Body of pancreas (tissue), 4 donors: ENCODE data around the gene CAPN5.

ENCODE experiments used
- POLR2A ChIP-seq, 3 donors: fragments of 450-650 bp; IDR thresholded peaks; one replicate each; pipeline ENCODE4 v1.6.1; 2016; ENCODE audit warnings: antibody characterized with exemption in 3 of 3, mild to moderate bottlenecking in 2 of 3
- TF ChIP-seq, protein P1 (sequence below), 7 experiments: fragments of 450-650 bp in 4 of 7; fragments of 200-600 bp in 3 of 7; sonication (generic) in 3 of 7; IDR thresholded peaks; one replicate each; pipeline ENCODE4 v1.5.1; 2016 to 2019; ENCODE audit warnings: antibody characterized with exemption in 7 of 7

DNA sequence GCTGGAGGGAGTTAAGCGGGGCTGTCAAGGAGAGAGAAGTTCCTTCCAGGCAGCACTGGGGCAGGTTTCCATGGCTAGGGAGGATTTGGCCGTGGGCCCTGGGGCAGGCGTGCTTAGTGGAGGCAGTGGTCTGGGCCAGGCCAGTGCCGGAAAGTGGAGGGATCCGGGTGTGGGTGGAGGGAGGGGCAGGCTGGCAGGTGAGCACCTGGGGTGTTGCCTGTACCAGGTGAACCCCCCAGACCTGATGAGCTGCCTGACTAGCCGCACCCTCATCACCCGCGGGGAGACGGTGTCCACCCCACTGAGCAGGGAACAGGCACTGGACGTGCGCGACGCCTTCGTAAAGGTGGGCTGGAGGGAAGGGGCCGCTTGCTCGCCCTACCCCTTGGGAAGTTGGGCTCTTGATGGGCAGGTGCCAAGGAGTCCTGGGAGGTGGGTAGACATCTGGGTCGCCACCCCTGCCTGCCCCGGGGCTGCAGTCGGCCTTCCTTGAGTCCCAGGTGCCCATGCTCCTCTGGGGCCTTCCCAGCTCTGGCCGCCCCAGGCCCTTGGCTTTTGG, 93.2 kb downstream of the CAPN5 start:
- TF ChIP-seq, protein P1, sequence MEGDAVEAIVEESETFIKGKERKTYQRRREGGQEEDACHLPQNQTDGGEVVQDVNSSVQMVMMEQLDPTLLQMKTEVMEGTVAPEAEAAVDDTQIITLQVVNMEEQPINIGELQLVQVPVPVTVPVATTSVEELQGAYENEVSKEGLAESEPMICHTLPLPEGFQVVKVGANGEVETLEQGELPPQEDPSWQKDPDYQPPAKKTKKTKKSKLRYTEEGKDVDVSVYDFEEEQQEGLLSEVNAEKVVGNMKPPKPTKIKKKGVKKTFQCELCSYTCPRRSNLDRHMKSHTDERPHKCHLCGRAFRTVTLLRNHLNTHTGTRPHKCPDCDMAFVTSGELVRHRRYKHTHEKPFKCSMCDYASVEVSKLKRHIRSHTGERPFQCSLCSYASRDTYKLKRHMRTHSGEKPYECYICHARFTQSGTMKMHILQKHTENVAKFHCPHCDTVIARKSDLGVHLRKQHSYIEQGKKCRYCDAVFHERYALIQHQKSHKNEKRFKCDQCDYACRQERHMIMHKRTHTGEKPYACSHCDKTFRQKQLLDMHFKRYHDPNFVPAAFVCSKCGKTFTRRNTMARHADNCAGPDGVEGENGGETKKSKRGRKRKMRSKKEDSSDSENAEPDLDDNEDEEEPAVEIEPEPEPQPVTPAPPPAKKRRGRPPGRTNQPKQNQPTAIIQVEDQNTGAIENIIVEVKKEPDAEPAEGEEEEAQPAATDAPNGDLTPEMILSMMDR (IDR thresholded peaks at IDR 0.05), result no peak
- TF ChIP-seq POLR2A (IDR thresholded peaks at IDR 0.05), result no peak
